Measurements from ENCODE around the gene SNRNP25.

SNRNP25 gene

GRCh38 chr16:63998-64913, 10.6 kb downstream of the SNRNP25 start:
- no peak for DNase-seq

- no peak for DNase-seq
These were observed 11.3 kb downstream of the SNRNP25 start for GRCh38 chr16:64914-65255.

- peak; percentile 95 for DNase-seq
These were observed 12.1 kb downstream of the SNRNP25 start for GRCh38 chr16:65745-66144.

GRCh38 chr16:66309-67182, 12.9 kb downstream of the SNRNP25 start:
- no peak for DNase-seq

GRCh38 chr16:67183-67791, 13.7 kb downstream of the SNRNP25 start:
- DNase-seq: no peak

- no peak for DNase-seq
These were observed 14.5 kb downstream of the SNRNP25 start for GRCh38 chr16:67884-68789.

- no peak for DNase-seq
These were observed 15.6 kb downstream of the SNRNP25 start for GRCh38 chr16:69181-69580.

GRCh38 chr16:71210-71539, 17.5 kb downstream of the SNRNP25 start:
- no peak for DNase-seq

GRCh38 chr16:71540-72401, 18.1 kb downstream of the SNRNP25 start:
- DNase-seq: peak; percentile 91

- peak; percentile 83 for DNase-seq
These were observed 19.2 kb downstream of the SNRNP25 start, which contains the start of gene RHBDF1 for GRCh38 chr16:72561-73548. RHBDF1 (minus strand) TSS chr16:72631; CDS start chr16:65015, 7,616 bp downstream.

- DNase-seq: no peak
These were observed 20.6 kb downstream of the SNRNP25 start for GRCh38 chr16:74051-74746.

- no peak for DNase-seq
These were observed 21.2 kb downstream of the SNRNP25 start for GRCh38 chr16:74747-75334.

GRCh38 chr16:75580-76501, 22.2 kb downstream of the SNRNP25 start:
- DNase-seq: peak; percentile 59

GRCh38 chr16:76535-77272, 23.1 kb downstream of the SNRNP25 start:
- peak; percentile 73 for DNase-seq

GRCh38 chr16:77273-77806, 23.7 kb downstream of the SNRNP25 start:
- peak; percentile 57 for DNase-seq

- DNase-seq: peak; percentile 97
These were observed 24.3 kb downstream of the SNRNP25 start, which contains the start of gene MPG for GRCh38 chr16:77807-78443. MPG (plus strand) TSS chr16:78225; CDS start chr16:78310, 85 bp downstream.

All from 8988T (cell line).